Cardiac fibroblast (primary cell): ENCODE data around the gene PAPPA2.

Experiments used
- DNase-seq, 2 donors: peaks; one replicate each; pipeline versions ENCODE4 v3.0.0 to v3.0.0-alpha.2; 2010; ENCODE audit warnings: low read depth in 2 of 2
- H3K4me3 ChIP-seq, 2 donors: replicated peaks in 1 of 2; 1 replicate in 1 of 2; 2 replicates in 1 of 2; pipeline ENCODE4 v1.5.1; 2011; ENCODE audit warnings: low read depth in 2 of 2, low read length in 2 of 2, mild to moderate bottlenecking in 2 of 2, moderate library complexity in 1 of 2
- CTCF ChIP-seq: IDR thresholded peaks from one replicate; pipeline ENCODE4 v1.5.1; 2011; ENCODE audit warnings: low read depth, mild to moderate bottlenecking, low read length, inconsistent platforms

Gene PAPPA2

GRCh38 chr1:176811511-176812288, 348.7 kb downstream of the PAPPA2 start:
- DNase-seq = no peak
- TF ChIP-seq CTCF = no peak
- no peak overlapping the region for H3K4me3 ChIP-seq

DNA sequence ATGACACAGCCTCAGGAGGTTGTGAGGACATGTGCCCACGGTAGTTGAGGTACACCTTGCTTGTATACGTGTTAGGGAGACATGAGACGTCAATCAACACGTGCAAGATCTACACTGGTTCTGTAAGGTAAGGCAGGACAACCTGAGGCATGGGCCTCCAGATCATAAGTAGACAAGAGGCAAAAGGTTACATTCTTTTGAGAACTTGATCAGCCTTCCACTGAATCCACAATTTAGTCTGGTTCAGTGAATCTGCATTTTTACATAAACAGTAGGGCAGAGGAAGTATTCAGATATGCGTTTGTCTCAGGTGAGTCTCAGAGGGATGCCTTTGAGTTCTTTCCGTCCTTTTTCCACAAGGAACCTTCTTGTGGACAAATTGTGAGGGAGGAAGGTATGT, 352.6 kb downstream of the PAPPA2 start:
- no peak overlapping the region for H3K4me3 ChIP-seq
- TF ChIP-seq CTCF = no peak

DNA sequence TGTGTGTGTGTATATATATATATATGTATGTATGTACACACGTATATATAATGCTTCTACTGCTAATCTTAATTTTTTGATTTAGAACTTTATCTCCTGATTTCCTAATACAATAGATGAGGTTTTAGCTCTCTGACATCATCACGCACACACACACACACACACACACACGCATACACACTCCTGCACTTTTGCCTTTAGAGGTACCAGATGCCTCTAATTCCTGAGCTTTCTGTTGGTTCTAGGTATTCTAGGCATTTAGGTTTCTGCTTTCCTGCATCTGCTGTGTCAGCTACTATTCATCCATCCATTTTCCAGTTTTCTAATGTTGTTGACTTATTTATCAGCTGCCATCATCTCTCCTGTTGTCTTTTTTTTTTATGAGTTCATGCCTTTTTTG, 353.3 kb downstream of the PAPPA2 start:
- no peak overlapping the region for H3K4me3 ChIP-seq
- no peak for TF ChIP-seq CTCF
- no peak for DNase-seq

More for the DNA sequence above, 352.6 kb downstream of the PAPPA2 start:
- DNase-seq = no peak

DNA sequence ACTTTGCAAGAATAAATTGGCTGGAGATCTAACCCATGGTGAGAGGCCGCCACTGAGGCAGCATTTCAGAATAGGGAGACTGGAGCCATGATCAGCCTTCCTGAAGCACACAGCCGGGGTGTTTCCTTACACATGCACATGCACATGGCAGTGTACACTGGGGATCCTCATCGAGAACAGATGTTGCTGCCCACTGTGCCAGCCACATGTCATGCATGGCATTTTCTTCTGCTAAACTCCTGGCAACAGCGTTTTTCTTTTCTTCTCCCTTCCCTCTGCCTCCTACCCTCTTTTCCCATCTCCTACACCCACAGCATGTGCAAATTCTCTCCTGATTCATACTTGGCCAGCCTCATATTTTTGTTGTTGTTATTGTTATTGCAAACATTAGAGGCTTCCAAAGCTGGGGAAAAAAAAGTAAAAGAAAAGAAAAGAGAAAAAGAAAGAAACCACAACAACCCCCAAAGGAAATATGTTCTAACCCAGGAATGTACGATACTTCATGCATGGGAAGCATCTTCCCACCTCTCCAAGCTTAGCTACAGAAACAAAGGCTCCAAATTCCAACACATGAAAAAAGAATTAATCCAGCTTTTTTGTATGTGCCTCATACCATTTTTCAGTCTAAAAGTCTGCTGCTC, 357.5 kb downstream of the PAPPA2 start:
- no peak overlapping the region for H3K4me3 ChIP-seq
- TF ChIP-seq CTCF = no peak

DNA sequence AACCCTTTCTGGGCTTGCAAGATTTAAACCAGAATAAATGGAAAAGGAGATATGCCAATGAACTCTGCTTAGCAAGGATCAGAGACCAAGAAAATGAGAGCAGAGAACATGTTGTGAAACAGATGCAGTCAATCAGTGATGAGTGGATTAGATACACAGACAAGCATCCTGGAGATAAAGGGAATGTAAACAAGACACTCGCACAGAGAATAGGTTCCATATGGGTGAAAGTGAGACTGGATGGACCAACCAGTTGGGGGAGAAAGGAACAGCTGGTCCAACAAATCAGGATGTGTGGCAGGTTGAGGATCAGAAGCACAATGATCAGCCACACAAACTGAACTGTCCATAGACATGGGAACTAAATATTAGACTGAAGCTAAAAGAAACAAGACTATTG, 363.3 kb downstream of the PAPPA2 start:
- TF ChIP-seq CTCF = no peak
- H3K4me3 ChIP-seq = no peak overlapping the region
- no peak for DNase-seq

More for the DNA sequence above, 357.5 kb downstream of the PAPPA2 start:
- no peak for DNase-seq

DNA sequence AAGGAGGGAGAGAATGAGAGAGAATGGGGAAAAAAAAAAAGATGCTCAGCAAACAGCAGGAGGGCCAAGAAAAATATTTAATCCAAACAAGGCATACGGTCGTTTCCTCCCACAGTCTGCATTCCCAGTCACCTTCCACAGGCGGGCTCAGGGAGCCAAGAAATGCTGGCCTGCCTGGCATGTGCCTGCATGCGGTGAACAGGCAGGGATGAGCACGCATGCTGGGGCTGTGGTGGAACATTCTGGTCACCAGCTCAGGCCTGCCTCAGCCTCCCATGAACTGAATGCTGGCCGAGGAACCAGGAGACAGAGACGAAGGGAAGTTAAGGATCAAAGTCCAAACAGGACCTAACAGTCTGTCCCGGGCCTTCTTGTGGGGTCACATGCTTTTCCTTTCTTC, 366.3 kb downstream of the PAPPA2 start:
- TF ChIP-seq CTCF = no peak
- DNase-seq = no peak

More for the DNA sequence above, 366.3 kb downstream of the PAPPA2 start:
- no peak overlapping the region for H3K4me3 ChIP-seq
